A549 (cell line): ENCODE measurements around the gene TDRD9. TPM values are rescaled to one million over a fixed set of nuclear protein-coding genes. Genes with fewer than 3 reads are reported as not detected.

ENCODE experiments used
- ATAC-seq, 2 experiments: fragments of 200-7000 bp in 1 of 2; fragments of >200 bp in 1 of 2; cut with Nextera tagmentation in 1 of 2; cut with Tn5 transposase in 1 of 2; 3 replicates each; pipeline versions ENCODE4 v1.8.0 to v1.9.1; 2018 to 2020; ENCODE audit warnings: mild to moderate bottlenecking in 1 of 2, moderate library complexity in 1 of 2
- CTCF ChIA-PET: fragments of 300-600 bp; sonication (Branson Sonifier 250); formaldehyde crosslinking; extraction: SDS; loops from one replicate; lab custom pipeline; 2021; ENCODE audit warnings: antibody characterized with exemption, inconsistent platforms; lab: Yijun Ruan, JAX
- POLR2A ChIA-PET: fragments of 350-600 bp; formaldehyde crosslinking; extraction: SDS; loops from one replicate; lab custom pipeline; 2021; ENCODE audit warnings: antibody characterized with exemption, inconsistent platforms; lab: Yijun Ruan, JAX
- DNase-seq, 2 experiments: peaks; one replicate each; pipeline versions ENCODE4 v3.0.0 to v3.0.0-alpha.2; 2011 to 2016; ENCODE audit warnings: low read depth in 1 of 2, low spot score in 1 of 2
- FAIRE-seq: peaks from 2 replicates; lab custom pipeline; 2011; peaks lifted over from hg19 to GRCh38; lab: Jason Lieb, UNC
- H3K27ac ChIP-seq, 2 experiments: fragments of >200 bp; sonication (Bioruptor Twin); formaldehyde crosslinking; 3 replicates each; pipeline ENCODE4 v1.5.1; 2016 to 2017
- H3K4me1 ChIP-seq: fragments of >200 bp; sonication (Bioruptor Twin); formaldehyde crosslinking; 3 replicates; pipeline ENCODE4 v1.6.1; 2016
- H3K4me2 ChIP-seq: fragments of >200 bp; sonication (Bioruptor Twin); formaldehyde crosslinking; 3 replicates; pipeline ENCODE4 v1.6.1; 2016
- H3K4me3 ChIP-seq: fragments of >200 bp; sonication (Bioruptor Twin); formaldehyde crosslinking; 3 replicates; pipeline ENCODE4 v1.5.1; 2016
- H3K9me3 ChIP-seq: fragments of >200 bp; sonication (Bioruptor Twin); formaldehyde crosslinking; 3 replicates; pipeline ENCODE4 v1.6.1; 2016
- BHLHE40 ChIP-seq: IDR thresholded peaks from 2 replicates; pipeline ENCODE4 v1.6.1; 2012; ENCODE audit warnings: low read depth, low read length, inconsistent platforms
- CBX8 ChIP-seq: fragments of 200-600 bp; sonication (generic); IDR thresholded peaks from 2 replicates; pipeline ENCODE4 v1.6.1; 2016
- CEBPB ChIP-seq, 2 experiments: fragments of >200 bp in 1 of 2; sonication (Bioruptor Twin) in 1 of 2; formaldehyde crosslinking in 1 of 2; IDR thresholded peaks; 2 replicates each; pipeline ENCODE4 v1.6.1; 2012 to 2016
- ESRRA ChIP-seq: fragments of 150-350 bp; IDR thresholded peaks from 2 replicates; pipeline ENCODE4 v1.6.1; 2014; ENCODE audit warnings: mild to moderate bottlenecking, low read length, borderline replicate concordance
- HEYL ChIP-seq: fragments of 250-450 bp; sonication (Bioruptor Pico); IDR thresholded peaks from 2 replicates; pipeline ENCODE4 v1.8.0; 2021; ENCODE audit warnings: mild to moderate bottlenecking, moderate library complexity
- HOXA7 ChIP-seq: fragments of 250-450 bp; sonication (Bioruptor Pico); IDR thresholded peaks from 2 replicates; pipeline ENCODE4 v1.5.0; 2020; ENCODE audit warnings: mild to moderate bottlenecking, moderate library complexity
- JUN ChIP-seq, 2 experiments: fragments of >200 bp; sonication (Bioruptor Twin); formaldehyde crosslinking; IDR thresholded peaks; 2 replicates in 1 of 2; 3 replicates in 1 of 2; pipeline ENCODE4 v1.6.1; 2016 to 2017
- JUNB ChIP-seq: fragments of >200 bp; sonication (Bioruptor Twin); formaldehyde crosslinking; IDR thresholded peaks from 2 replicates; pipeline ENCODE4 v1.6.1; 2016
- KDM5A ChIP-seq: fragments of 200-600 bp; sonication (generic); IDR thresholded peaks from 2 replicates; pipeline ENCODE4 v1.6.1; 2016; ENCODE audit warnings: antibody characterized with exemption, mild to moderate bottlenecking
- POLR2A ChIP-seq: IDR thresholded peaks from 2 replicates; pipeline ENCODE4 v1.6.1; 2012; ENCODE audit warnings: mild to moderate bottlenecking, low read length
- RAD21 ChIP-seq, 2 experiments: fragments of >200 bp in 1 of 2; sonication (Bioruptor Twin) in 1 of 2; formaldehyde crosslinking in 1 of 2; IDR thresholded peaks in 1 of 2; conservative IDR thresholded peaks in 1 of 2; 2 replicates in 1 of 2; 3 replicates in 1 of 2; pipeline ENCODE4 v1.6.1; 2012 to 2018; ENCODE audit warnings: inconsistent platforms in 1 of 2
- RARB ChIP-seq: fragments of 250-450 bp; sonication (Bioruptor Pico); IDR thresholded peaks from 2 replicates; pipeline ENCODE4 v1.8.0; 2021; ENCODE audit warnings: mild to moderate bottlenecking, moderate library complexity
- RCOR1 ChIP-seq: fragments of 150-350 bp; IDR thresholded peaks from 2 replicates; pipeline ENCODE4 v1.6.1; 2014; ENCODE audit warnings: antibody characterized with exemption, low read length, low read depth
- RFX5 ChIP-seq: fragments of 450-650 bp; IDR thresholded peaks from 2 replicates; pipeline ENCODE4 v1.7.1; 2014; ENCODE audit warnings: antibody characterized with exemption, mild to moderate bottlenecking, moderate library complexity
- RNF2 ChIP-seq: fragments of 200-600 bp; sonication (generic); IDR thresholded peaks from 2 replicates; pipeline ENCODE4 v1.6.1; 2016; ENCODE audit warnings: low read depth, mild to moderate bottlenecking, antibody characterized with exemption, moderate library complexity, borderline replicate concordance
- SMC3 ChIP-seq: fragments of >200 bp; sonication (Bioruptor Twin); formaldehyde crosslinking; IDR thresholded peaks from 3 replicates; pipeline ENCODE4 v1.6.1; 2018; ENCODE audit warnings: inconsistent platforms
- SREBF2 ChIP-seq: fragments of 450-650 bp; IDR thresholded peaks from 2 replicates; pipeline ENCODE4 v1.6.1; 2014; ENCODE audit warnings: mild to moderate bottlenecking, moderate library complexity
- ZC3H11A ChIP-seq: fragments of 450-650 bp; IDR thresholded peaks from 2 replicates; pipeline ENCODE4 v1.6.1; 2014; ENCODE audit warnings: antibody characterized with exemption, mild to moderate bottlenecking
- ZSCAN20 ChIP-seq: fragments of 250-450 bp; sonication (Bioruptor Pico); IDR thresholded peaks from 2 replicates; pipeline ENCODE4 v1.8.0; 2022; ENCODE audit warnings: mild to moderate bottlenecking, moderate library complexity
- WGBS: methylation state at CpG from one replicate; pipeline ENCODE4 v1.1.6; 2017; ENCODE audit errors: missing lambda C conversion rate; 5-methylcytosine and 5-hydroxymethylcytosine counted together
- polyA plus RNA-seq, 4 experiments: library from polyadenylated mRNA; depleted of rRNA in 3 of 4; stranded (reverse); fragments of >200 nt; fragmentation: RNase III in 1 of 4; extraction: RNeasy Plus Mini Kit Qiagen cat#74134 plus additional on column Dnase treatment in 1 of 4; gene quantifications; 2 replicates in 3 of 4; 3 replicates in 1 of 4; pipeline ENCODE4 v1.2.3, GENCODE V29; 2011 to 2017
- TF ChIP-seq, protein P1 (sequence below): fragments of >200 bp; sonication (Bioruptor Twin); formaldehyde crosslinking; IDR thresholded peaks from 3 replicates; pipeline ENCODE4 v1.5.1; 2016
- TF ChIP-seq, protein P2 (sequence below): IDR thresholded peaks from 2 replicates; pipeline ENCODE4 v1.6.1; 2012
- TF ChIP-seq, protein P3 (sequence below): fragments of 150-350 bp; IDR thresholded peaks from 2 replicates; pipeline ENCODE4 v1.6.1; 2014; ENCODE audit warnings: low read depth, mild to moderate bottlenecking, low read length
- TF ChIP-seq, protein P4 (sequence below): fragments of 200-600 bp; sonication (generic); IDR thresholded peaks from 2 replicates; pipeline ENCODE4 v1.6.1; 2016; ENCODE audit warnings: antibody characterized with exemption, mild to moderate bottlenecking, moderate library complexity
- TF ChIP-seq, protein P5 (sequence below): fragments of >200 bp; sonication (Bioruptor Twin); formaldehyde crosslinking; IDR thresholded peaks from 3 replicates; pipeline ENCODE4 v1.6.1; 2016

Gene TDRD9
- polyA plus RNA-seq, 2 of the 4 experiments (the other 2 are of a cell fraction): 0.04 TPM; not detected in 1

DNA sequence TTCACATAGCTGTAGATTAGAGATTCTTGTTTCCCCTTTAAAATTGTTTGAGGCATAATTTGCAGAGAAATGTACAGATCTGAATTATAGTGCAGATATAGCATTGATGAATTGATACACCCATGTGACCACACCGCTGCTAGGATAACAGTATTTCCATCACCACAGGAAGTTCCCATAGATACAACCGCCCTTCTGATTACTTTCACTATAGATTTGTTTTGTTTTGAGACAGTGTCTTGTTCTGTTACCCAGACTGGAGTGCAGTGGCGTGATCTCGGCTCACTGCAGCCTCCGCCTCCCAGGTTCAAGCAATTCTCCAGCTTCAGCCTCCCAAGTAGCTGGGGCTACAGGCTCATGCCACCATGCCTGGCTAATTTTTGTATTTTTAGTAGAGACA lies 148.5 kb downstream of the TDRD9 start:
- H3K4me1 ChIP-seq: no peaks in the 10 kb centered on the region
- ChIA-PET POLR2A (no interaction called here), CTCF (interaction anchor here (1.0 to 6.1 kb wide), 21 partner anchors 11 to 621 kb away, joined by 3 to 112 read pairs (median 6); no protein-coding TSS in a partner anchor)
- peaks cover 18% of the 10 kb centered on the region for H3K9me3 ChIP-seq
- DNase-seq (no peak), FAIRE-seq (no peak), ATAC-seq (no peak)
- no peak overlapping the region for H3K4me3 ChIP-seq
- no peak for TF ChIP-seq HEYL (CRISPR knock-in tag)
- TF ChIP-seq POLR2A: no peak
- no peak for TF ChIP-seq ESRRA
- TF ChIP-seq BHLHE40: no peak
- TF ChIP-seq SREBF2: no peak
- no peak for TF ChIP-seq RARB (CRISPR knock-in tag)
- no peak overlapping the region for H3K27ac ChIP-seq
- no peak overlapping the region for H3K4me2 ChIP-seq
- 29% methylated on average over 5 of the region's 5 CpGs for WGBS

DNA sequence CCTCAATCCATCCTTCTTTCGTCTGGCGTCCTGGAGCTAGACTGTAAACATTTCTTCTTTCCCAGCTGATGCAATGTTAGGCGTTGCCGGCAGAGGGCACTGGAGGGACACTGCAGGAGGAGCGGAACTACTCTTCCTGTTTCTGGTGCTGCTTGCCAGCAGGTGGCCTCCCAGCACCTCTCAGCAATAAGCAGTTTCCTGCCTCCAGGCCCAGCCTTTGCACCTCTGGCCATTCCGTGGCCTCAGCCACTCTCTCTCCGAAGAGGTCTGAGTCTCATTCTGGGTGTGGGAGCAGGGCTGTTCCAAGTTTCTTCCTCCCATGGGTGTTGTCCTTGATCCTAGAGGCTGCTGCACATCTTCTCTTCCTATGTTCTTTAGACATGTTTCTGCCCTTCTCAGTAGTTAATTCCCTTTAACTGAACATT lies 149.8 kb downstream of the TDRD9 start:
- ATAC-seq: peak; percentile 95 to 96
- TF ChIP-seq, protein P1, sequence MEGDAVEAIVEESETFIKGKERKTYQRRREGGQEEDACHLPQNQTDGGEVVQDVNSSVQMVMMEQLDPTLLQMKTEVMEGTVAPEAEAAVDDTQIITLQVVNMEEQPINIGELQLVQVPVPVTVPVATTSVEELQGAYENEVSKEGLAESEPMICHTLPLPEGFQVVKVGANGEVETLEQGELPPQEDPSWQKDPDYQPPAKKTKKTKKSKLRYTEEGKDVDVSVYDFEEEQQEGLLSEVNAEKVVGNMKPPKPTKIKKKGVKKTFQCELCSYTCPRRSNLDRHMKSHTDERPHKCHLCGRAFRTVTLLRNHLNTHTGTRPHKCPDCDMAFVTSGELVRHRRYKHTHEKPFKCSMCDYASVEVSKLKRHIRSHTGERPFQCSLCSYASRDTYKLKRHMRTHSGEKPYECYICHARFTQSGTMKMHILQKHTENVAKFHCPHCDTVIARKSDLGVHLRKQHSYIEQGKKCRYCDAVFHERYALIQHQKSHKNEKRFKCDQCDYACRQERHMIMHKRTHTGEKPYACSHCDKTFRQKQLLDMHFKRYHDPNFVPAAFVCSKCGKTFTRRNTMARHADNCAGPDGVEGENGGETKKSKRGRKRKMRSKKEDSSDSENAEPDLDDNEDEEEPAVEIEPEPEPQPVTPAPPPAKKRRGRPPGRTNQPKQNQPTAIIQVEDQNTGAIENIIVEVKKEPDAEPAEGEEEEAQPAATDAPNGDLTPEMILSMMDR: peak; percentile 99
- TF ChIP-seq RAD21 (conservative IDR thresholded peaks at IDR 0.05 in 1 of 2, IDR thresholded peaks at IDR 0.05 in 1 of 2): peak; percentile 93 to 97
- TF ChIP-seq RFX5: no peak
- no peak for TF ChIP-seq CBX8
- TF ChIP-seq, protein P2, sequence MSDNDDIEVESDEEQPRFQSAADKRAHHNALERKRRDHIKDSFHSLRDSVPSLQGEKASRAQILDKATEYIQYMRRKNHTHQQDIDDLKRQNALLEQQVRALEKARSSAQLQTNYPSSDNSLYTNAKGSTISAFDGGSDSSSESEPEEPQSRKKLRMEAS: peak; percentile 40; the same call in 1 of the 2 replicates
- peak; percentile 96 for TF ChIP-seq SMC3
- TF ChIP-seq CEBPB (IDR thresholded peaks at IDR 0.05): peak in 1 of 2 experiments; percentile 60; a peak in 2 of 4 replicates
- 3% methylated on average over 7 of the region's 7 CpGs for WGBS
- Histone ChIP-seq H3K4me3 (no peak overlapping the region), H3K9me3 (peaks cover 10% of the 10 kb centered on the region), H3K27ac (peak overlapping the region in 1 of 2 experiments; percentile 51; a peak in 2 of 6 replicates), H3K4me2 (peak overlapping the region; percentile 39), H3K4me1 (no peaks in the 10 kb centered on the region)
- ChIA-PET POLR2A (no interaction called here), CTCF (interaction anchor here (0.6 to 6.1 kb wide), 70 partner anchors 9 to 1408 kb away, joined by 3 to 112 read pairs (median 4); no protein-coding TSS in a partner anchor)
- DNase-seq: peak; percentile 92 to 93
- FAIRE-seq: peak; percentile 97

DNA sequence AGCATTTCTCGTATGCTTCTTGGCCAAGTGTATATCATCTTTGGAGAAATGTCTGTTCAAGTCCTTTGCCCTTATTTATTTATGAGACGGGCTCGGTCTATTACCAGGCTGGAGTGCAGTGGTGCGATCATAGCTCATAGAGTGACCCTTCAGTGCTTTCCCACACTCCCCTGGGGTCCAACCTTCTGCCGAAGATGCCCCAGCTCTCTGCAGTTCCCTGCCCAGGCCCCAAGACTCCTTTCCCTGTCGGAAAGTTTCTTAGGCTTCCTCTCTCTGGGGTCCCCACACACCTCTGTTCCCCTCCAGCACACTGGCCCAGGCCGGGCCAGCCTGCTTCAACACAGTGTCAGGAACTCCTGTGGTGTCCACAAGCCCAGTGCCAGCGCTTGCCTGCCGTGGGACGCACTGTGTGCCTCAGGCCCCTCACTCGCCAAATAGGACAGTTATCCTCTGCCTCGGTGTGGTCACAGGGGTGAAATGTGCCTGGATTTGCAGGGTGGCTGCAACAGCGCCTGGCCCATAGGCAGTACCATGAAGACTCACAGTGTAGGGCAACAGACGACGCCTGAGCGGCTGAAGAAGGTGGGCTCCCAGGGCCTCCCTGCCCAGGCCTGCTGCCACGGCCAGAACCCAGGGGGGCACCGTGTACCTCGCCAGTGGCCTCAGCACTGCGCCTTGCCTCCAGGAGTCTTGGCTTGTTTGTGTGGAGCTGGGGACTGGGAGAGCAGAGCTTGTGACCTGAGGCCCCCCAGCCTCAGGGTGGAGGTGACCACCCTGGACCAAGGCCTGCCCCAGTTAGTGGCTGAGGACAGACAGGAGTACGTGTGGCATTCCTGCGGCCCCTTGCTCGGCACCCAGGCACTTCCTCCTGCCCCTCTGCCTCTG lies 152.4 kb downstream of the TDRD9 start:
- TF ChIP-seq, protein P3, sequence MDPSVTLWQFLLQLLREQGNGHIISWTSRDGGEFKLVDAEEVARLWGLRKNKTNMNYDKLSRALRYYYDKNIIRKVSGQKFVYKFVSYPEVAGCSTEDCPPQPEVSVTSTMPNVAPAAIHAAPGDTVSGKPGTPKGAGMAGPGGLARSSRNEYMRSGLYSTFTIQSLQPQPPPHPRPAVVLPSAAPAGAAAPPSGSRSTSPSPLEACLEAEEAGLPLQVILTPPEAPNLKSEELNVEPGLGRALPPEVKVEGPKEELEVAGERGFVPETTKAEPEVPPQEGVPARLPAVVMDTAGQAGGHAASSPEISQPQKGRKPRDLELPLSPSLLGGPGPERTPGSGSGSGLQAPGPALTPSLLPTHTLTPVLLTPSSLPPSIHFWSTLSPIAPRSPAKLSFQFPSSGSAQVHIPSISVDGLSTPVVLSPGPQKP: no peak
- TF ChIP-seq ZC3H11A: no peak
- no peak for TF ChIP-seq JUNB
- no peak for TF ChIP-seq JUN (IDR thresholded peaks at IDR 0.05)
- TF ChIP-seq RNF2: no peak
- no peak for TF ChIP-seq RAD21 (conservative IDR thresholded peaks at IDR 0.05 in 1 of 2, IDR thresholded peaks at IDR 0.05 in 1 of 2)
- TF ChIP-seq, protein P2: no peak
- TF ChIP-seq HOXA7 (CRISPR knock-in tag): no peak
- TF ChIP-seq, protein P4, sequence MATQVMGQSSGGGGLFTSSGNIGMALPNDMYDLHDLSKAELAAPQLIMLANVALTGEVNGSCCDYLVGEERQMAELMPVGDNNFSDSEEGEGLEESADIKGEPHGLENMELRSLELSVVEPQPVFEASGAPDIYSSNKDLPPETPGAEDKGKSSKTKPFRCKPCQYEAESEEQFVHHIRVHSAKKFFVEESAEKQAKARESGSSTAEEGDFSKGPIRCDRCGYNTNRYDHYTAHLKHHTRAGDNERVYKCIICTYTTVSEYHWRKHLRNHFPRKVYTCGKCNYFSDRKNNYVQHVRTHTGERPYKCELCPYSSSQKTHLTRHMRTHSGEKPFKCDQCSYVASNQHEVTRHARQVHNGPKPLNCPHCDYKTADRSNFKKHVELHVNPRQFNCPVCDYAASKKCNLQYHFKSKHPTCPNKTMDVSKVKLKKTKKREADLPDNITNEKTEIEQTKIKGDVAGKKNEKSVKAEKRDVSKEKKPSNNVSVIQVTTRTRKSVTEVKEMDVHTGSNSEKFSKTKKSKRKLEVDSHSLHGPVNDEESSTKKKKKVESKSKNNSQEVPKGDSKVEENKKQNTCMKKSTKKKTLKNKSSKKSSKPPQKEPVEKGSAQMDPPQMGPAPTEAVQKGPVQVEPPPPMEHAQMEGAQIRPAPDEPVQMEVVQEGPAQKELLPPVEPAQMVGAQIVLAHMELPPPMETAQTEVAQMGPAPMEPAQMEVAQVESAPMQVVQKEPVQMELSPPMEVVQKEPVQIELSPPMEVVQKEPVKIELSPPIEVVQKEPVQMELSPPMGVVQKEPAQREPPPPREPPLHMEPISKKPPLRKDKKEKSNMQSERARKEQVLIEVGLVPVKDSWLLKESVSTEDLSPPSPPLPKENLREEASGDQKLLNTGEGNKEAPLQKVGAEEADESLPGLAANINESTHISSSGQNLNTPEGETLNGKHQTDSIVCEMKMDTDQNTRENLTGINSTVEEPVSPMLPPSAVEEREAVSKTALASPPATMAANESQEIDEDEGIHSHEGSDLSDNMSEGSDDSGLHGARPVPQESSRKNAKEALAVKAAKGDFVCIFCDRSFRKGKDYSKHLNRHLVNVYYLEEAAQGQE: no peak
- no peak for TF ChIP-seq BHLHE40
- TF ChIP-seq RCOR1: no peak
- TF ChIP-seq, protein P5, sequence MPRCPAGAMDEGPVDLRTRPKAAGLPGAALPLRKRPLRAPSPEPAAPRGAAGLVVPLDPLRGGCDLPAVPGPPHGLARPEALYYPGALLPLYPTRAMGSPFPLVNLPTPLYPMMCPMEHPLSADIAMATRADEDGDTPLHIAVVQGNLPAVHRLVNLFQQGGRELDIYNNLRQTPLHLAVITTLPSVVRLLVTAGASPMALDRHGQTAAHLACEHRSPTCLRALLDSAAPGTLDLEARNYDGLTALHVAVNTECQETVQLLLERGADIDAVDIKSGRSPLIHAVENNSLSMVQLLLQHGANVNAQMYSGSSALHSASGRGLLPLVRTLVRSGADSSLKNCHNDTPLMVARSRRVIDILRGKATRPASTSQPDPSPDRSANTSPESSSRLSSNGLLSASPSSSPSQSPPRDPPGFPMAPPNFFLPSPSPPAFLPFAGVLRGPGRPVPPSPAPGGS: no peak
- TF ChIP-seq SMC3: no peak
- no peak for TF ChIP-seq KDM5A
- TF ChIP-seq ZSCAN20 (CRISPR knock-in tag): no peak
- Histone ChIP-seq H3K4me2 (no peak overlapping the region), H3K4me3 (no peak overlapping the region), H3K27ac (no peak overlapping the region), H3K4me1 (no peaks in the 10 kb centered on the region; the same call in 2 of the 3 replicates), H3K9me3 (no peaks in the 10 kb centered on the region)
- WGBS: 65% methylated on average over 15 of the region's 23 CpGs
- DNase-seq (no peak), ATAC-seq (no peak), FAIRE-seq (no peak)
- POLR2A ChIA-PET: no interaction called here
- CTCF ChIA-PET: interaction anchor here (1.9 to 6.1 kb wide), 2 partner anchors 14 to 482 kb away, joined by 6 to 112 read pairs; no protein-coding TSS in a partner anchor
